IPS-15b (cell line): ENCODE measurements around the gene TXLNB.
"Not testable (repeated sequence)": the region's sequence is repeated elsewhere in the genome, so short reads cannot be mapped to it uniquely, and the experiment has no call there.

Experiments used
- H3K27me3 ChIP-seq: one replicate; pipeline ENCODE4 v1.6.1; 2013; ENCODE audit warnings: low read length; ENCODE audit not compliant: control insufficient read depth, insufficient read depth
- H3K36me3 ChIP-seq: one replicate; pipeline ENCODE4 v1.6.1; 2013; ENCODE audit warnings: low read length; ENCODE audit not compliant: control insufficient read depth, insufficient read depth
- H3K4me1 ChIP-seq: one replicate; pipeline ENCODE4 v1.6.1; 2013; ENCODE audit warnings: mild to moderate bottlenecking, low read length; ENCODE audit not compliant: control insufficient read depth, insufficient read depth
- H3K4me3 ChIP-seq: one replicate; pipeline ENCODE4 v1.5.1; 2013; ENCODE audit warnings: low read depth, low read length
- H3K9ac ChIP-seq: one replicate; pipeline ENCODE4 v1.6.1; 2013; ENCODE audit warnings: low read depth, mild to moderate bottlenecking, low read length
- H3K9me3 ChIP-seq: one replicate; pipeline ENCODE4 v1.6.1; 2013; ENCODE audit warnings: mild to moderate bottlenecking, low read length; ENCODE audit not compliant: control insufficient read depth, insufficient read depth

The TXLNB gene

DNA sequence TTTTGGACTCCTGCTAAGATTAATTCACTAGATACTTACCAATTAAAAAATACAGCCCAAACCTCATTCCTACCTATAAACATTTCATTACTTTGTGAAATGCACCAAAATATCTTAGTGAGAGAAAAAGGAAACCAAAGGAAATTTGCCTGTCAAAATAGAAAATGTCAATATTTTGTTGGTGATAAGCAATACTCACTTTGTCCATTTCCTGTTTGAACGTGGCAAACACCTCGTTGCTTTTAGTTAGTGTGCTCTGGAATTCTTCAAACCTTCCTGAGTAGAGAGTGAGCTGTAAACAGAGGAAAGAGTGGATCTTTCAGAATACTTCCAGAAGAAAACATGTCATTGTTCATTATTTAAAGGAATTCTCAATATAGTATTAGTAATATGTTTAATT lies 44.2 kb downstream of the TXLNB start:
- Histone ChIP-seq H3K9ac (no peak overlapping the region), H3K4me3 (no peak overlapping the region), H3K27me3 (no peaks in the 10 kb centered on the region), H3K4me1 (no peaks in the 10 kb centered on the region), H3K9me3 (no peaks in the 10 kb centered on the region), H3K36me3 (no peaks in the 10 kb centered on the region)

DNA sequence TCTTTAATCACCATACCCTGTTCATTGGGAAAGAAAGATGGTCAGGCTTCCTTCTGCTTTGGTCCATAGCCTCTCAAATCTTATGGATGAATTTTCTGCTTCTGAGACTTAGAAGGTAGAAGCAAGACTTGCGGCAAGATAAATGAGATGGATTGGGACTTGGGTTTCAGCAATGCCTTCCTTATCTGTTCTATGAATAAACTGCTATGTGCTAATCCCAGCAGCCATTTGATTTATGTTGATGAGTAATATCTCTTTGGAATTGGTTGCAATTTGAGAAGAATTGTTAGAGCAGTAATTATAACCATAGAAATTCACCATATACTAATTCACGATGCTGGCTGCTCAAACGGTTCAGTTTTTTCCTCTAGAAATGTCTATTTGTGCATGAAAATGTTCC lies 48.3 kb downstream of the TXLNB start:
- Histone ChIP-seq H3K4me3 (no peak overlapping the region), H3K4me1 (no peaks in the 10 kb centered on the region), H3K9ac (no peak overlapping the region), H3K27me3 (no peaks in the 10 kb centered on the region), H3K36me3 (no peaks in the 10 kb centered on the region), H3K9me3 (no peaks in the 10 kb centered on the region)

DNA sequence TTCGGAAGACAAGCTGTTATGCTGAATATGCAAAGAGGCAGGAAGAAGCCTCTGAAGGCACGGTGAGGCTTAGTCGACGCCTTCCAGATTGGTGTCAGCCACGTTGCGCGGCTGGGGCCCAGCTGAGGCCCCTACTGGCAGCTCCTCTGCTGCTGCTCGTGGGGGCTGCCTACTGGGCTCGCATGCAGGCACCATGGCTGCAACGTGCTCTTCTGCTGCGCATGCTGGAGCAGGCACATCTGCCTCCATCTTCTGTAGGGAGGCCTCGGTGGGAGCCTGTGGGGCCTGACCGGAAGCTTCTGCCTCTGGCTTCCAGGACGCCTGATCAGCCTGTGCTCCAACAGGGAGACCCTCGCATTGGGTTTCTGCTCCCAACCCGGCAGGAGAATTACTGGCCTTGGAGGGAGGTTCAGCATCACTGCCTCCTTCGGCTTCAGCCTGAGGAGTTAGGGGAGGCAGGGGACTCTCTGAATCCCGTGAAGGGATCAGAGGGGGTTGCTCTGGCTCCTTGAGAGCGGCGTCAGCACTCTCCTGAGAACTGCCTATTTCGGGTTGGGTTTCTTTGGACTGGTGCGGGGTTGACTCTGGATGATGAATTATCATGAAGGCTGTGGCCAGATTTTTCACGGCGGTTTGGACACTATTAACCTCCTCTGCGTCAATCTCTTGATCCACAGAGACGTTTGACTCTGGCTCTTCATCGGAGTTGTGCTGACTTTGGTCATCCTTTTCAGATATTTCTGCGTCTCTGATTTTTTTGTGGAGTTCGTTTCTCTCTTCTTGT lies 49.1 kb downstream of the TXLNB start:
- no peaks in the 10 kb centered on the region for H3K27me3 ChIP-seq
- H3K9me3 ChIP-seq, result no peaks in the 10 kb centered on the region
- no peaks in the 10 kb centered on the region for H3K4me1 ChIP-seq
- no peak overlapping the region for H3K9ac ChIP-seq
- no peak overlapping the region for H3K4me3 ChIP-seq
- no peaks in the 10 kb centered on the region for H3K36me3 ChIP-seq

DNA sequence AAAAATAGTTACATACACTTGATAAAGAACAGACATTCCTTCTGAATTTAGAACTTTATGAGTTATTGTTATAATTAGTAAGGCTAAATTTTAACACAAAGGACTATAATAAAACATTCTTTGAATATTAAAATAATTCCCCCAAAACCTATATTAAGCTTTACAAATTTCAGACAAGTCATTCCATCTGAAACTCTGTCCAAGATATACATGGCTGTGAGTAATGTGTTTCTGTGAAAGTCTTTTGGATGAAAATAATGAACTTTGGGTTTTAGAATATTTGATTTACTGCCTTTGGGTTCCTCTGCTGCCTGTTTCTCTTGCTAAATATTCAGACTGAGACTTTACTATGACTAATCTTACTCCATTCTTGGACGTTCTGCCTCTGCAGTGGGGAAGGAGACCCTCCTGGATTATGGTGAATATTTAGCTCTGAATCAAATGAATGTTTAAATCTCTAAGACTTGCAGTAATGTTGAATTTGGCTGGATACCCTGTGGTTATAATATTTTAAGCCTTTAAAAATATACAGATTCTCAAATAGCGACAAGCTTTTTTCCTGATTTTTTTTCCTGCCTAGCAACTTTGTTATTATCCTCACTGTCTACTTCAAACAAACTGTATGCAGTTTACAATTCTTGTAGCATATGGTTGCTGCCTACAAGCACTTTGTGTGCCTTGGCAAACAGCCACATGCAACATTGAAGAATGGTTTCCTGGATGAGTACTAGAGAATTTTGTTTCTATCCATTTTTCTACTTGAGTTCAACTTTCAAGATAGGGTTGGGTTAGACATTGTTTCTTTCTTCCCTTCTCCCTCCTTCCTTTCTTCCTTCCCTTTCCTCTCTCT lies 51.4 kb downstream of the TXLNB start:
- no peaks in the 10 kb centered on the region for H3K36me3 ChIP-seq
- H3K4me1 ChIP-seq, result no peaks in the 10 kb centered on the region
- H3K9ac ChIP-seq, result no peak overlapping the region
- H3K27me3 ChIP-seq, result no peaks in the 10 kb centered on the region
- no peak overlapping the region for H3K4me3 ChIP-seq
- no peaks in the 10 kb centered on the region for H3K9me3 ChIP-seq

DNA sequence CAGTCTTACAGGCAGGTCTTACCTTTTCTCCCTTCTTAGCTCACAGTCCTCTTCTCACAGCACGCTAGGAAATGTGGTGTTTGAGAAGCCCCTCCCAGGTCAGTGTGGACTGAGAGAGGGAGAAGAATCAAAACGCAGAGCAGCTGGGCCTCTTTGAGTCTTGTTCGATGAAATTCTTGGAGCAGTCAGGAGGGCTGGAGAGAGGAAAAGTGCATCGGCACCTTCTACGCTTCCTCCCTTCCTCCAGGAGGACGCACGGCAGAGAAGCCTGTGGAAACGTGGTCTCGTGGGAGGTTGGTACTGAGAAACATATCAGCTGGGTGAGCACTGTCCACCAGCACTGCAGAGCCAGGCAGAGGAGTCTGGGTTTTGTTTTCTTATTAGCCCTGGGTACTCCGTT lies 52.7 kb downstream of the TXLNB start:
- Histone ChIP-seq H3K4me3 (no peak overlapping the region), H3K36me3 (no peaks in the 10 kb centered on the region), H3K9me3 (peaks cover 5% of the 10 kb centered on the region), H3K27me3 (no peaks in the 10 kb centered on the region), H3K9ac (no peak overlapping the region), H3K4me1 (no peaks in the 10 kb centered on the region)

DNA sequence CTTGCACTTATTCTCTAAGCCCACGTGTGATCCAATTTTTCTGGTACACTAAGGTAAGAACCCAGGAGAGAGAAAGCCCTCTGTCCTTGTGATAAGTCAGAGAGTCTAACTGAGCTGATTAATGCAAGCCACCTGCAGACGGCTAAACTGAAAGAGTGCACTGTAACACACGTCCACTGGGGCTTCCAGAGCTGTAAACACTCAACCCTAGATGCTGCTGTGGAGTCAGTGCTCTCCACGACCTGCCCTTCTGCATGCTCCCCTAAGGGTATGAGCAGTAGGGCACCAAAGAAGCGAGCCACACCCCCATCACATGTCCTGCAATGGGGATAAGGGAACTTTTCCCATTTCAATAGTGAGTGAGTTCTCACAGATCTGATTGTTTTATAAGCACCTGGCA lies 55.7 kb downstream of the TXLNB start:
- H3K27me3 ChIP-seq, result no peaks in the 10 kb centered on the region
- peaks cover 5% of the 10 kb centered on the region for H3K9me3 ChIP-seq
- H3K36me3 ChIP-seq, result no peaks in the 10 kb centered on the region
- H3K4me3 ChIP-seq, result no peak overlapping the region
- no peak overlapping the region for H3K9ac ChIP-seq
- no peaks in the 10 kb centered on the region for H3K4me1 ChIP-seq

- Histone ChIP-seq H3K27me3 (no peaks in the 10 kb centered on the region), H3K4me1 (no peaks in the 10 kb centered on the region), H3K36me3 (no peaks in the 10 kb centered on the region), H3K9ac (no peak overlapping the region), H3K9me3 (peaks cover 5% of the 10 kb centered on the region), H3K4me3 (no peak overlapping the region)
Measured at GRCh38 chr6:139235661-139236060, 56.1 kb downstream of the TXLNB start.

DNA sequence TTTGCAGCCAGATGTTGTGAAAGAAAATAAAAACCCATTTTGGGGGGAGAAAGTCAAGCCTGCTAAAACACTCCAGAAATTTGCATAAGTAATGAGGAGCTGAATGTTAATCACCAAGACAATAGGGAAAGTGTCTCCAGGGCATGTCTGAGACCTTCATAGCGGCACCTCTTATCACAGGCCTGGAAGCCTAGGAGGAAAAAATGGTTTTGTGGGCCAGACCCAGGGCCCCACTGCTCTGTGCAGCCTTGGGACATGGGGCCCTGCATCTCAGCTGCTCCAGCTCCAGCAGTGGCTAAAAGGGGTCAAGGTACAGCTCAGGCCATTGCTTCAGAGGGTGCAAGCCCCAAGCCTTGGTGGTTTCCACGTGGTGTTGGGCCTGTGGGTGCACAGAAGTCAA lies 57.6 kb downstream of the TXLNB start:
- H3K4me3 ChIP-seq, H3K9ac ChIP-seq, H3K36me3 ChIP-seq: not testable (repeated sequence)

GRCh38 chr6:139231206-139231605 lies 60.6 kb downstream of the TXLNB start:
- peaks cover 5% of the 10 kb centered on the region for H3K9me3 ChIP-seq
- H3K9ac ChIP-seq, result no peak overlapping the region
- no peaks in the 10 kb centered on the region for H3K27me3 ChIP-seq
- peaks cover 4% of the 10 kb centered on the region for H3K4me1 ChIP-seq
- no peaks in the 10 kb centered on the region for H3K36me3 ChIP-seq
- no peak overlapping the region for H3K4me3 ChIP-seq

More for the DNA sequence above, 57.6 kb downstream of the TXLNB start:
- not testable (repeated sequence) for H3K27me3 ChIP-seq, H3K4me1 ChIP-seq, H3K9me3 ChIP-seq

DNA sequence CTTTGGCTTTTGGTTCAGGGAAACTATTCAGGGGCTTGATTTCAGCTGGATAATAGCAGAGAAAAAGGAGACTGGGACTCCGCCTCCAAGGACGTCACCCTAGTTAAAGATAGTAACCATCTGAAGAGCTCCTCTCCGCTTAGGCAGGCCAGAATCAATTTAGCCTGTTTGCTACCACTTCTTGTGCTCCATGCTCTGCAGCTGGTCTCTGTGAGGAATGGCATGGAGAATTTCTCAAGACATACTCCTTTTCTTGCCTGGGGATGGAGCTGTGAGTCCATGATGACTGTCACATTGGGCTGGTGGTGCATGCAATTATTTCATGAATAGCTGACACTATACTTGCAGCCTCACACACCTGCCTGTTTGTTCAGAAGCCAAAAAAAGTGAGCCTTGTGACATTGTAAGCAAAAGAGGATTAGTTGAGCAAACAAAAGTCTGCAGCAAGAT lies 61.4 kb downstream of the TXLNB start:
- no peak overlapping the region for H3K9ac ChIP-seq
- H3K36me3 ChIP-seq, result no peaks in the 10 kb centered on the region
- H3K4me3 ChIP-seq, result no peak overlapping the region
- H3K9me3 ChIP-seq, result peaks cover 5% of the 10 kb centered on the region
- no peaks in the 10 kb centered on the region for H3K27me3 ChIP-seq
- peaks cover 4% of the 10 kb centered on the region for H3K4me1 ChIP-seq

DNA sequence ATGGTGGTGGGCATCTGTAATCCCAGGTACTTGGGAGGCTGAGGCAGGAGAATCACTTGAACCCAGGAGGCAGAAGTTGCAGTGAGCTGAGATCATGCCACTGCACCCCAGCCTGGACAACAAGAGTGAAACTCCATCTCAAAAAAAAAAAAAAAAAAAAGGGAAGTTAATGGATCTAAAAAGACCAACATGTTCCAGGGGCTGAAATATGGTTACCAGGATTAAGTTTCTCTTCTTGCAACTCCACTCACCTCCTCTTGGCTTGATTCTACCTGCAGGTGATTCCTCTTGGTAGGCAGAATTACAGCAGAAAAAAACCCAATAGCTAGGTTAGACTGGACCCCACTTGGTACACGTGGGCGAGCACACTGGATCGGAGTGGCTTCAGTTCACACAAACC lies 63.4 kb downstream of the TXLNB start:
- not testable (repeated sequence) for H3K27me3 ChIP-seq

GRCh38 chr6:139219746-139220145 lies 72.1 kb downstream of the TXLNB start:
- H3K27me3 ChIP-seq, result no peaks in the 10 kb centered on the region
- H3K36me3 ChIP-seq, result no peaks in the 10 kb centered on the region
- H3K9me3 ChIP-seq, result no peaks in the 10 kb centered on the region
- H3K4me3 ChIP-seq, result no peak overlapping the region
- no peaks in the 10 kb centered on the region for H3K4me1 ChIP-seq
- H3K9ac ChIP-seq, result no peak overlapping the region

More for the DNA sequence above, 63.4 kb downstream of the TXLNB start:
- not testable (repeated sequence) for H3K9ac ChIP-seq, H3K36me3 ChIP-seq, H3K9me3 ChIP-seq, H3K4me3 ChIP-seq, H3K4me1 ChIP-seq
